DND-41 (cell line): ENCODE measurements around the gene PDE4D.

Experiments
- ATAC-seq: fragments of 200-7000 bp; cut with Tn5 transposase; 3 replicates; pipeline ENCODE4 v1.9.1; 2021; ENCODE audit warnings: low read depth; ENCODE audit not compliant: insufficient read depth
- DNase-seq: peaks from one replicate; pipeline ENCODE4 v3.0.0-alpha.2; 2020
- H2AFZ ChIP-seq: 2 replicates; pipeline ENCODE4 v1.6.0; 2012; ENCODE audit warnings: low read depth, low read length
- H3K27ac ChIP-seq: 2 replicates; pipeline ENCODE4 v1.5.1; 2012; ENCODE audit warnings: low read length, inconsistent platforms
- H3K27me3 ChIP-seq: fragments of 200-600 bp; sonication (generic); 2 replicates; pipeline ENCODE4 v1.6.0; 2012; ENCODE audit warnings: low read length, mild to moderate bottlenecking, inconsistent platforms; ENCODE audit not compliant: insufficient read depth, poor library complexity
- H3K36me3 ChIP-seq: 2 replicates; pipeline ENCODE4 v1.5.1; 2012; ENCODE audit warnings: low read length, inconsistent platforms; ENCODE audit not compliant: insufficient read depth
- H3K4me1 ChIP-seq: 2 replicates; pipeline ENCODE4 v1.5.1; 2012; ENCODE audit warnings: mild to moderate bottlenecking, low read length; ENCODE audit not compliant: insufficient read depth
- H3K4me2 ChIP-seq: 2 replicates; pipeline ENCODE4 v1.6.0; 2012; ENCODE audit warnings: mild to moderate bottlenecking, moderate library complexity, low read length, inconsistent platforms; ENCODE audit not compliant: insufficient read depth
- H3K4me3 ChIP-seq, 2 experiments: fragments of 200-600 bp in 1 of 2; shearing (Covaris generic) in 1 of 2; 2 replicates each; pipeline ENCODE4 v1.5.1; 2012 to 2016; ENCODE audit warnings: inconsistent platforms in 2 of 2, low read length in 2 of 2, mild to moderate bottlenecking in 2 of 2, low read depth in 1 of 2, moderate library complexity in 1 of 2
- H3K79me2 ChIP-seq: 2 replicates; pipeline ENCODE4 v1.6.0; 2012; ENCODE audit warnings: low read length, inconsistent platforms; ENCODE audit not compliant: insufficient read depth
- H3K9ac ChIP-seq: 2 replicates; pipeline ENCODE4 v1.6.0; 2012; ENCODE audit warnings: low read depth, mild to moderate bottlenecking, inconsistent platforms, low read length, moderate library complexity
- H3K9me3 ChIP-seq: 2 replicates; pipeline ENCODE4 v1.5.1; 2012; ENCODE audit warnings: low read length, moderate library complexity, mild to moderate bottlenecking, inconsistent platforms; ENCODE audit not compliant: insufficient read depth, severe bottlenecking
- H4K20me1 ChIP-seq: 2 replicates; pipeline ENCODE4 v1.6.0; 2012; ENCODE audit warnings: low read length; ENCODE audit not compliant: insufficient read depth
- EZH2 ChIP-seq: IDR thresholded peaks from 3 replicates; pipeline ENCODE4 v1.6.1; 2012; ENCODE audit warnings: borderline replicate concordance, low read depth, mild to moderate bottlenecking, moderate library complexity, low read length, inconsistent platforms; ENCODE audit not compliant: severe bottlenecking
- TF ChIP-seq, protein P1 (sequence below): IDR thresholded peaks from 2 replicates; pipeline ENCODE4 v1.5.1; 2012; ENCODE audit warnings: borderline replicate concordance, low read length, moderate library complexity, mild to moderate bottlenecking; ENCODE audit not compliant: poor library complexity, severe bottlenecking; ENCODE audit errors: extremely low read depth

PDE4D gene

DNA sequence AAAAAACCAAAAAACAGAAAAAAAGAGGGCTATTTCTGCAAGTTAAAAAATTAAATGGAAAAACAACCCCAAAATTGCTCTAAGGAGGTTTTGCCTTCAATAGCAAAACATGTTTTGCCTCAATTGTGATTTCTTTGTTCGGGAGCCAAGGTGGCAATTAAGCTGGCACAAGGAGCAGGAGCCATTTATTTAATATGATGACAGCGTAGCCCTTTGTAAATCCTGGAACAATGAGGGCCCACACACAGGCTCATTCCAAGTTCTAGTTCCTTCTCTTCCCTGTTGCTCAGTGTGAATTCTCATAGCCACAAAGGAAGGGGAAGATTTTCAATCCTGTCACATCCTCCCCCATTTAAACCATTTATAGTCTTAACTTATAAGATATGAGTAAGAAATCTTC, 353.2 kb downstream of the PDE4D start:
- no peaks in the 10 kb centered on the region for H4K20me1 ChIP-seq
- TF ChIP-seq, protein P1, sequence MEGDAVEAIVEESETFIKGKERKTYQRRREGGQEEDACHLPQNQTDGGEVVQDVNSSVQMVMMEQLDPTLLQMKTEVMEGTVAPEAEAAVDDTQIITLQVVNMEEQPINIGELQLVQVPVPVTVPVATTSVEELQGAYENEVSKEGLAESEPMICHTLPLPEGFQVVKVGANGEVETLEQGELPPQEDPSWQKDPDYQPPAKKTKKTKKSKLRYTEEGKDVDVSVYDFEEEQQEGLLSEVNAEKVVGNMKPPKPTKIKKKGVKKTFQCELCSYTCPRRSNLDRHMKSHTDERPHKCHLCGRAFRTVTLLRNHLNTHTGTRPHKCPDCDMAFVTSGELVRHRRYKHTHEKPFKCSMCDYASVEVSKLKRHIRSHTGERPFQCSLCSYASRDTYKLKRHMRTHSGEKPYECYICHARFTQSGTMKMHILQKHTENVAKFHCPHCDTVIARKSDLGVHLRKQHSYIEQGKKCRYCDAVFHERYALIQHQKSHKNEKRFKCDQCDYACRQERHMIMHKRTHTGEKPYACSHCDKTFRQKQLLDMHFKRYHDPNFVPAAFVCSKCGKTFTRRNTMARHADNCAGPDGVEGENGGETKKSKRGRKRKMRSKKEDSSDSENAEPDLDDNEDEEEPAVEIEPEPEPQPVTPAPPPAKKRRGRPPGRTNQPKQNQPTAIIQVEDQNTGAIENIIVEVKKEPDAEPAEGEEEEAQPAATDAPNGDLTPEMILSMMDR, result no peak
- no peak for TF ChIP-seq EZH2
- no peak for ATAC-seq
- no peak overlapping the region for H2AFZ ChIP-seq
- no peaks in the 10 kb centered on the region for H3K4me1 ChIP-seq
- H3K4me3 ChIP-seq, result no peak overlapping the region
- H3K9ac ChIP-seq, result no peak overlapping the region
- no peaks in the 10 kb centered on the region for H3K79me2 ChIP-seq
- no peaks in the 10 kb centered on the region for H3K36me3 ChIP-seq
- no peak overlapping the region for H3K27ac ChIP-seq
- no peaks in the 10 kb centered on the region for H3K9me3 ChIP-seq
- no peak overlapping the region for H3K4me2 ChIP-seq
- DNase-seq, result no peak
- no peaks in the 10 kb centered on the region for H3K27me3 ChIP-seq

DNA sequence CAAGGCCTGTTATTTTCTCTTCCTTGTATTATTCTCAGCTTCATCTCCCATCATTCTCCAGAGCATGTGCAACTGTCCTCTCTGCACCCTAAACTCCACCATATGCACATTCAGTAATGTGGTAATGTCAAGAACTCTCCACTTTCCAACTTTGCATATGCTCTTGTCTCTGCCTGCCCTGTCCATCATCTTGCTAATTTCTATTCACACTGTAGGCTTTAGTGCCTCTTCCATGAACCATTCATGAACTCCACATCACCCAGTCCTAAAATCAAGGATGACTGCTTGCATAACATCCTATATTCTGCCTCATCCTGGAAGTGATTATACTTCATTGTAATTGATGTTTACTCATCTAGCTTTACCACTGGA, 354.8 kb downstream of the PDE4D start:
- H3K9me3 ChIP-seq, result no peaks in the 10 kb centered on the region
- no peak for DNase-seq
- no peaks in the 10 kb centered on the region for H3K27me3 ChIP-seq
- ATAC-seq, result no peak
- no peak overlapping the region for H3K4me2 ChIP-seq
- no peaks in the 10 kb centered on the region for H3K4me1 ChIP-seq
- no peaks in the 10 kb centered on the region for H3K79me2 ChIP-seq
- H2AFZ ChIP-seq, result no peak overlapping the region
- H3K9ac ChIP-seq, result no peak overlapping the region
- no peaks in the 10 kb centered on the region for H3K36me3 ChIP-seq
- no peak overlapping the region for H3K27ac ChIP-seq
- TF ChIP-seq EZH2, result no peak
- TF ChIP-seq, protein P1, result no peak
- H3K4me3 ChIP-seq, result no peak overlapping the region
- no peaks in the 10 kb centered on the region for H4K20me1 ChIP-seq

DNA sequence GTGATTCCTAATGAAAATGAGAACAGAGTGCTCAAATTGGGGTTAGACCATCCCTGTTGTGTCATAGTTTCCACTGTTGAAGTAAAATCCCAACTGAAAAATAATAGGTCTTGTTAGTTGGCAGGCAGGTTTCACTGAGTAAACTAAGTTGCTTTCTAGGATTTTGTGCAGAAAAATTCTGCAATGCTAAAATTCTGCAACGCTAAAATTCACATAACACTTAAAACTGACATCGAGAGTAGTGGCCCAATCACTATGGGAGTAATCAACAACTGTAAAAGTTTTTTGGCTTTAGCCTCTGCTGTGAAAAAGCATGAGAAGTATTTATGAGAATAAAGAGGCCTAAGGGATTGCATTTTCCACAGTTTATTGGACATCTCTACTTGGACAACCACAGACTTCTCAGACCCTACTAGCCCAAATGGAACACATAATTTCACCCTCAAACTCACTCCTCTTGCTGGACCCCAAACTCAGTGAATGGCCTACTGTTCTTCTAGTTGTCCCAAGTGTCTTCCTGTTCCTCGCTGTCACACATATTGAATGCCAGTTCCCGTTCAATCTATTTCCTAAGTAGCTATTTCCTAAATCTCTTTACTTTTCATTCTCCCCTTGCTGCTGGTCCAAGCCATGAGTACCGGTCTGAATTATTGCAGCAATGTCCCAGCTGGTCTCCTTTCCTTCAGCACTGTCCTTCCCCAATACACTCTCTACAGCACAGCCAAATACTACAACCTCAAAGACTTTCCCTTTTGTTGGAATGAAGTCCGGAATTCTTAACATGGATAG, 355.4 kb downstream of the PDE4D start:
- Histone ChIP-seq H3K4me2 (no peak overlapping the region), H4K20me1 (no peaks in the 10 kb centered on the region), H3K9ac (no peak overlapping the region), H3K79me2 (no peaks in the 10 kb centered on the region), H3K9me3 (no peaks in the 10 kb centered on the region), H3K36me3 (no peaks in the 10 kb centered on the region), H3K27me3 (no peaks in the 10 kb centered on the region), H2AFZ (no peak overlapping the region), H3K4me1 (no peaks in the 10 kb centered on the region), H3K27ac (no peak overlapping the region), H3K4me3 (no peak overlapping the region)
- ATAC-seq (no peak), DNase-seq (no peak)
- TF ChIP-seq EZH2, result no peak

DNA sequence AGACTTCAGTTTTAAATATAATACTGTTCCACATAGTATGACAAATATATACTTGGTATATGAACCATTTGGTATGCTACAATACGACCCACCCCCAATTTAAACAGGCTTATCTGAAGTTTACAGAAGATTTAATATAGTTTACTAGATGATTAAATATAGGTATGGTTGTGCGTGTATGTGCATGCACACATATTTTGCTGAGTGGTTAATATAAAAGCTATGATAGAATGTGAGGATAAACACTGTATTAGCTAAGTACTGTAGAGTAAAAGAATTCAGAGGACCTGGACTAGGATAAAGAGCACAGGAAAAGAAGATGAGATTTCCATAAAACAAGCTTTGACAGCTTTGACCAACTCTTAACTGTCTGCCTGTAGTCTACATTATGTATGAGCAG, 356.7 kb downstream of the PDE4D start:
- Histone ChIP-seq H3K27me3 (no peaks in the 10 kb centered on the region), H3K9me3 (no peaks in the 10 kb centered on the region), H3K4me3 (no peak overlapping the region), H4K20me1 (no peaks in the 10 kb centered on the region), H3K79me2 (no peaks in the 10 kb centered on the region), H3K4me1 (no peaks in the 10 kb centered on the region), H2AFZ (no peak overlapping the region), H3K9ac (no peak overlapping the region), H3K4me2 (no peak overlapping the region), H3K36me3 (no peaks in the 10 kb centered on the region), H3K27ac (no peak overlapping the region)
- TF ChIP-seq, protein P1, result no peak
- no peak for TF ChIP-seq EZH2
- DNase-seq (no peak), ATAC-seq (no peak)
